Esophagus muscularis mucosa (tissue), 2 donors: ENCODE data around the gene EPHA4.

Experiments
- EP300 ChIP-seq: sonication (generic); formaldehyde crosslinking; IDR thresholded peaks from one replicate; pipeline ENCODE4 v1.6.1; 2017; ENCODE audit warnings: antibody characterized with exemption
- POLR2A ChIP-seq: fragments of 450-650 bp; IDR thresholded peaks from one replicate; pipeline ENCODE4 v1.6.1; 2017; ENCODE audit warnings: antibody characterized with exemption, moderate library complexity, mild to moderate bottlenecking, low read depth

DNA sequence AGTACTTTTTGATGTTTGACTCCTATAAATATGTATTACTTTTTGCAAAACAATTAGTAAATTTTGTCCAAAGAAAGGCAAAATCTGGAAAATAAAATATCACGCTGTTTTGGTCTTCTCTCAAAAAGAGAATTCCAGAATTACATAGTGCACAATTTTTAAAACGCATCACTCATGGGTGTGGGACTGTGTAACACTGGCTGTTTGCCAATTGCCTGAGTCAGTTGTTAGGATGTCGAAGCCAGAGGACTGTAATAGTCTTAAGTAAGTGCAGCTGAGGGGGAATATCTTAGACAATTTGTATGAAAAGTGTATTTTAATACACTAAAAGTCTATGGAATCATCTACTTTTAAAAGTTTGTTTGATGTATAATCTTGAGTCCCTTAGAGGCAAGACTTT lies 24.1 kb upstream of the EPHA4 start:
- TF ChIP-seq EP300 = no peak
- TF ChIP-seq POLR2A = no peak
